OCI-LY7 (cell line): Measurements from ENCODE around the gene BAZ1A.

Experiments used
- EZH2phosphoT487 ChIP-seq: fragments of 200-600 bp; sonication (generic); IDR thresholded peaks from 2 replicates; pipeline ENCODE4 v1.6.1; 2018; ENCODE audit warnings: low read depth, borderline replicate concordance, mild to moderate bottlenecking, mixed run types, antibody characterized with exemption, low read length, moderate library complexity, mixed read lengths
- TF ChIP-seq, protein P1 (sequence below): fragments of 200-600 bp; sonication (generic); conservative IDR thresholded peaks from 2 replicates; pipeline ENCODE4 v1.5.1; 2014; ENCODE audit warnings: mild to moderate bottlenecking, antibody characterized with exemption, low read length, moderate library complexity, mixed read lengths

DNA sequence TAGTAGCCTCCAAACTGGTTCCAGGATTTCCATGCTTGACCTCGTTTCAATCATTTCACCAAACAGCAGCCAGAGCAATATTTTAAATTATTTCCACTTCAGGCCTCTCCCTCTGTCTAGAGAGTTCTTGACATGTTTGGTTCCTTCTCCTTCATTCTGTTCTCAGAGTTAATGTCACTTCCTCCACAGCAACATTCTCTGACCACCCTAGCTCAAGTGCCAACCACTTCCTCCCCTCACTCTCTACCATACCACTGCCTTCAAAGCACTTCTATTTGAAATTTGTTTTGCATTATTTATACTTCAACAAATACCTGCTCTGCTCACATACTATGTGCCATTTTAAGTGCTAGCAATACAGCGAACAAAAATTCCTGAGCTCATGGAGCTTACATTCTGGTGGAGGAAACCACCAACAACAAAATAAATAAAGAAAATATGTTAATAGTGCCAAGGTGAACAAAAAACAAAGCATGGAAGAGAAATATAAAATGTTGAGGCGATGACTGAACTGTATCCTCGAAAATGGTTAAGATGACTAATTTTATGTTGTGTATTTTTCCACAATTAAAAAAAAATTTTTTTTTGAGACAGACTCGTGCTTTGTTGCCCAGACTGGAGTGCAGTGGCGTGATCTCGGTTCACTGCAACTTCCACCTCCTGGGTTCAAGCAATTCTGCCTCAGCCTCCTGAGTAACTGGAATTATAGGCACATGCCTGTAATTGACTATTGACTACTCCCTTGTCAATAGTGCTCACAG lies 17.3 kb downstream of the BAZ1A start:
- TF ChIP-seq, protein P1, sequence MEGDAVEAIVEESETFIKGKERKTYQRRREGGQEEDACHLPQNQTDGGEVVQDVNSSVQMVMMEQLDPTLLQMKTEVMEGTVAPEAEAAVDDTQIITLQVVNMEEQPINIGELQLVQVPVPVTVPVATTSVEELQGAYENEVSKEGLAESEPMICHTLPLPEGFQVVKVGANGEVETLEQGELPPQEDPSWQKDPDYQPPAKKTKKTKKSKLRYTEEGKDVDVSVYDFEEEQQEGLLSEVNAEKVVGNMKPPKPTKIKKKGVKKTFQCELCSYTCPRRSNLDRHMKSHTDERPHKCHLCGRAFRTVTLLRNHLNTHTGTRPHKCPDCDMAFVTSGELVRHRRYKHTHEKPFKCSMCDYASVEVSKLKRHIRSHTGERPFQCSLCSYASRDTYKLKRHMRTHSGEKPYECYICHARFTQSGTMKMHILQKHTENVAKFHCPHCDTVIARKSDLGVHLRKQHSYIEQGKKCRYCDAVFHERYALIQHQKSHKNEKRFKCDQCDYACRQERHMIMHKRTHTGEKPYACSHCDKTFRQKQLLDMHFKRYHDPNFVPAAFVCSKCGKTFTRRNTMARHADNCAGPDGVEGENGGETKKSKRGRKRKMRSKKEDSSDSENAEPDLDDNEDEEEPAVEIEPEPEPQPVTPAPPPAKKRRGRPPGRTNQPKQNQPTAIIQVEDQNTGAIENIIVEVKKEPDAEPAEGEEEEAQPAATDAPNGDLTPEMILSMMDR: no peak
- no peak for TF ChIP-seq EZH2phosphoT487
